ENCODE measurements around the gene PHLDB2. TPM values are rescaled to one million over a fixed set of nuclear protein-coding genes. Genes with fewer than 3 reads are reported as not detected.

The PHLDB2 gene
- total RNA-seq, 1 experiment from 2014 or later, result 143 TPM

DNA sequence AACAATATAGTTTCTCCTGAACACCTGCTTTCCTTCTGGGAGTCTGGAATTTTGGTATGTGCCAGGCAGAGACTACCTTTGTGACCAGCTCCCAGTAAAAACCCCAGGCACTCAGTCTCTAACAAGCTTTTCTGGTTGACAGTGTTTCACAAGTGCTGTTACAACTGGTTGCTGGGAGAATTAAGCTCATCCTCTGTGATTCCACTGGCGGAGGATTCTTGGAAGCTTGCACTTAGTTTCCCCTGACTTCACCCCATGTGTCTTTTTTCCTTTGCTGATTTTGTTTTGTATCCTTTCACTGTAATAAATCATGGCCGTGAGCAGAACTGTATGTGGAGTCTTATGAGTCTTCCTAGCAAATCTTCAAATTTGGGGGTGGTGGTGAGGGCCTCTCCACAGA lies 134.0 kb downstream of the PHLDB2 start:
- Histone ChIP-seq H3K9me2 (ENCODE audit: insufficient read depth) (no peaks in the 10 kb centered on the region), H3K9ac (ENCODE audit: low read length) (no peak overlapping the region), H2AFZ (ENCODE audit: low read depth, low read length, poor library complexity, severe bottlenecking) (no peak overlapping the region), H3K4me1 (ENCODE audit: control insufficient read depth in 1 of 2, insufficient read depth in 2 of 2, low read length in 2 of 2) (no peaks in the 10 kb centered on the region), H3K79me2 (ENCODE audit: insufficient read depth, low read length) (peaks cover 39% of the 10 kb centered on the region), H3K27me3 (ENCODE audit: insufficient read depth, low read length) (no peaks in the 10 kb centered on the region), H3K9me3 (ENCODE audit: control insufficient read depth in 1 of 2, insufficient read depth in 1 of 2, low read depth in 1 of 2, low read length in 2 of 2) (no peaks in the 10 kb centered on the region), H4K20me1 (ENCODE audit: insufficient read depth) (peaks cover 10% of the 10 kb centered on the region), H3K27ac (ENCODE audit: low read depth, low read length) (no peak overlapping the region), H3K36me3 (ENCODE audit: control insufficient read depth in 1 of 2, insufficient read depth in 2 of 2, low read length in 2 of 2) (peaks cover 38 to 48% of the 10 kb centered on the region in 2 experiments), H3K4me2 (ENCODE audit: low read length) (no peak overlapping the region), H3K4me3 (replicated peaks in 1 of 2; ENCODE audit: low read depth in 1 of 2, low read length in 2 of 2) (no peak overlapping the region)
- CTCF ChIA-PET, result interaction anchor here (1.8 to 6.1 kb wide), 3 partner anchors 15 to 50 kb away, joined by 4 to 109 read pairs (median 6); partner anchors contain the start of gene ABHD10
- TF ChIP-seq SP1 (IDR thresholded peaks at IDR 0.05; ENCODE audit: low read depth), result no peak
- TF ChIP-seq, protein P1, sequence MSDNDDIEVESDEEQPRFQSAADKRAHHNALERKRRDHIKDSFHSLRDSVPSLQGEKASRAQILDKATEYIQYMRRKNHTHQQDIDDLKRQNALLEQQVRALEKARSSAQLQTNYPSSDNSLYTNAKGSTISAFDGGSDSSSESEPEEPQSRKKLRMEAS (IDR thresholded peaks at IDR 0.05), result no peak; the same call in 1 of the 2 replicates
- TF ChIP-seq YY1 (IDR thresholded peaks at IDR 0.05; ENCODE audit: extremely low read depth, insufficient replicate concordance, low read depth, low read length), result no peak
- TF ChIP-seq, protein P2, sequence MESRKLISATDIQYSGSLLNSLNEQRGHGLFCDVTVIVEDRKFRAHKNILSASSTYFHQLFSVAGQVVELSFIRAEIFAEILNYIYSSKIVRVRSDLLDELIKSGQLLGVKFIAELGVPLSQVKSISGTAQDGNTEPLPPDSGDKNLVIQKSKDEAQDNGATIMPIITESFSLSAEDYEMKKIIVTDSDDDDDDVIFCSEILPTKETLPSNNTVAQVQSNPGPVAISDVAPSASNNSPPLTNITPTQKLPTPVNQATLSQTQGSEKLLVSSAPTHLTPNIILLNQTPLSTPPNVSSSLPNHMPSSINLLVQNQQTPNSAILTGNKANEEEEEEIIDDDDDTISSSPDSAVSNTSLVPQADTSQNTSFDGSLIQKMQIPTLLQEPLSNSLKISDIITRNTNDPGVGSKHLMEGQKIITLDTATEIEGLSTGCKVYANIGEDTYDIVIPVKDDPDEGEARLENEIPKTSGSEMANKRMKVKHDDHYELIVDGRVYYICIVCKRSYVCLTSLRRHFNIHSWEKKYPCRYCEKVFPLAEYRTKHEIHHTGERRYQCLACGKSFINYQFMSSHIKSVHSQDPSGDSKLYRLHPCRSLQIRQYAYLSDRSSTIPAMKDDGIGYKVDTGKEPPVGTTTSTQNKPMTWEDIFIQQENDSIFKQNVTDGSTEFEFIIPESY (IDR thresholded peaks at IDR 0.05; ENCODE audit: extremely low read depth, insufficient replicate concordance, low read length), result no peak
- no peak for TF ChIP-seq JUND (IDR thresholded peaks at IDR 0.05)
- no peak for TF ChIP-seq EZH2phosphoT487 (IDR thresholded peaks at IDR 0.05; ENCODE audit: borderline replicate concordance)
- peak; percentile 44 for TF ChIP-seq POLR2AphosphoS5 (IDR thresholded peaks at IDR 0.05; ENCODE audit: low read depth, low read length)
- POLR2A ChIA-PET, result interaction anchor here (3.5 kb wide), 1 partner anchor 14 kb away, joined by 21 read pairs; the partner anchor contains the start of gene ABHD10
- no peak for ATAC-seq
- no peak for DNase-seq (ENCODE audit: low read depth, low spot score)
- no TSS peak for BruUV-seq (replicated peaks)
- intact Hi-C loops (cut with micrococcal nuclease), result no loop called here
- RAD21 ChIA-PET (ENCODE audit: low non-redundant PET in 1 of 2, low total read pairs in 2 of 2, uncharacterized antibody in 2 of 2, unreplicated experiment in 2 of 2), result no interaction called here
